WTC11 (cell line): ENCODE data around the gene TBC1D22A.

Source experiments
- CTCF ChIP-seq: fragments of 200-600 bp; IDR thresholded peaks from 2 replicates; pipeline ENCODE4 v1.8.0; 2022; ENCODE audit warnings: antibody characterized with exemption
- USF2 ChIP-seq: sonication (generic); formaldehyde crosslinking; IDR thresholded peaks from 2 replicates; pipeline ENCODE4 v1.8.1; 2023; ENCODE audit warnings: mild to moderate bottlenecking, missing genetic modification reagents, moderate library complexity
- TF ChIP-seq, protein P1 (sequence below): sonication (generic); formaldehyde crosslinking; IDR thresholded peaks from 2 replicates; pipeline ENCODE4 v1.8.0; 2022; ENCODE audit warnings: mild to moderate bottlenecking, missing genetic modification reagents

DNA sequence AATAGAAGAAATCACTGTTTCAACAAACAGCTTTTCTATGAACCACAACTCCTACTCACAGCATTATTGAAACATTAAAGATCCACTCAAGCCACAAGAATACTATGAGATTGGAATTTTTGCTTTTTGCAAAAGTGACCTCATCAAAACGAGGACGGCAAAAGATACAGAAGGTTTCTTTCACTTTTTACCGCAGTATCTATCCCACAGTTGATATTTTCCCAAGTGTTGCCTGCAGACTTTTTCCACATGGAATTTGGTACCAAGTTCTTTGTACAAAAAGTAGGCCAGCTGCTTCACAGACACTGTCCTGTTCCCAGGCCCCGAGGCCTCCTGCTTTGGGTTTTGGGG is 204.0 kb downstream of the TBC1D22A start:
- no peak for TF ChIP-seq USF2 (CRISPR knock-in tag)
- TF ChIP-seq, protein P1, sequence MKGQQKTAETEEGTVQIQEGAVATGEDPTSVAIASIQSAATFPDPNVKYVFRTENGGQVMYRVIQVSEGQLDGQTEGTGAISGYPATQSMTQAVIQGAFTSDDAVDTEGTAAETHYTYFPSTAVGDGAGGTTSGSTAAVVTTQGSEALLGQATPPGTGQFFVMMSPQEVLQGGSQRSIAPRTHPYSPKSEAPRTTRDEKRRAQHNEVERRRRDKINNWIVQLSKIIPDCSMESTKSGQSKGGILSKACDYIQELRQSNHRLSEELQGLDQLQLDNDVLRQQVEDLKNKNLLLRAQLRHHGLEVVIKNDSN (CRISPR knock-in tag), result no peak
- TF ChIP-seq CTCF, result no peak
